Measurements from ENCODE around the gene PIH1D2.
"Not testable (repeated sequence)": the region's sequence is repeated elsewhere in the genome, so short reads cannot be mapped to it uniquely, and the experiment has no call there.

GRCh38 chr11:112095302-112095701 lies 21.5 kb upstream of the PIH1D2 start:
- not testable (repeated sequence) for TF ChIP-seq POLR2A, CTCF (IDR thresholded peaks at IDR 0.05)
